ENCODE data around the gene NELL1. TPM values are rescaled to one million over a fixed set of nuclear protein-coding genes. Genes with fewer than 3 reads are reported as not detected.

NELL1 gene
- total RNA-seq, 1 experiment from 2014 or later = 0.22 TPM

GRCh38 chr11:21465920-21466319 lies 796.5 kb downstream of the NELL1 start:
- no peaks in the 10 kb centered on the region for H3K9me3 Mint-ChIP-seq
- H2AFZ ChIP-seq (ENCODE audit: low read length) = no peak overlapping the region

More at GRCh38 chr11:21465920-21466319, 796.5 kb downstream of the NELL1 start:
- Histone ChIP-seq H3K23me2 (ENCODE audit: insufficient read length, low read depth, low read length, poor library complexity, severe bottlenecking) (no peaks in the 10 kb centered on the region), H2AK5ac (ENCODE audit: insufficient read length, low read length) (no peak overlapping the region), H2BK5ac (ENCODE audit: insufficient read length, low read length) (no peak overlapping the region), H3K27me3 (ENCODE audit: insufficient read depth, low read length) (no peaks in the 10 kb centered on the region), H3K4ac (ENCODE audit: low read depth, low read length) (no peak overlapping the region), H4K20me1 (ENCODE audit: control insufficient read depth, insufficient read depth, insufficient read length) (no peaks in the 10 kb centered on the region), H3T11ph (ENCODE audit: low read length) (no peak overlapping the region), H3K18ac (ENCODE audit: insufficient read length, low read depth, low read length) (no peak overlapping the region), H2BK15ac (ENCODE audit: low read depth, low read length) (no peak overlapping the region), H3K23ac (ENCODE audit: insufficient read length, low read depth, low read length) (no peak overlapping the region), H4K5ac (ENCODE audit: insufficient read length, low read depth, low read length) (no peak overlapping the region), H3K4me1 (ENCODE audit: insufficient read depth, low read length) (0 out of 2 replicates have a peak, but pooled peaks cover 3% of the 10 kb centered on the region), H4K8ac (replicated peaks; ENCODE audit: insufficient read length, low read depth, low read length) (no peak overlapping the region), H3K56ac (ENCODE audit: insufficient read length, low read depth, low read length) (no peak overlapping the region), H3K27ac (ENCODE audit: insufficient read length, low read depth, low read length) (no peak overlapping the region), H3K9ac (ENCODE audit: extremely low read depth, insufficient read length, low read length) (no peak overlapping the region), H3K79me1 (ENCODE audit: insufficient read depth, low read depth, low read length, poor library complexity, severe bottlenecking) (no peaks in the 10 kb centered on the region), H2BK12ac (ENCODE audit: insufficient read length, low read depth, low read length) (no peak overlapping the region), H2BK120ac (ENCODE audit: low read depth, low read length, poor library complexity, severe bottlenecking) (no peak overlapping the region), H3K79me2 (ENCODE audit: insufficient read depth, low read length) (no peaks in the 10 kb centered on the region), H4K91ac (ENCODE audit: insufficient read length, low read depth, low read length) (no peak overlapping the region), H3K14ac (ENCODE audit: insufficient read depth, low read length) (no peak overlapping the region), H2BK20ac (ENCODE audit: low read depth, low read length, poor library complexity, severe bottlenecking) (no peak overlapping the region), H3K4me2 (ENCODE audit: insufficient read depth, insufficient read length, low read length) (no peak overlapping the region), H3K9me3 (ENCODE audit: control insufficient read depth, low read depth, low read length) (no peaks in the 10 kb centered on the region)
- TF ChIP-seq CTCF (conservative IDR thresholded peaks at IDR 0.05) = no peak
- H3K4me3 Mint-ChIP-seq = no peak overlapping the region
- no CpG with 5 or more reads among the region's 4 CpGs for WGBS (ENCODE audit: extremely low coverage, insufficient read length, low lambda C conversion rate)
- H3K36me3 Mint-ChIP-seq (ENCODE audit: insufficient read depth in 1 of 3, low read depth in 3 of 3) = no peaks in the 10 kb centered on the region; a peak in 1 of 7 replicates
- no peak overlapping the region for H3K27ac Mint-ChIP-seq
- H3K27me3 Mint-ChIP-seq (ENCODE audit: low read depth) = no peaks in the 10 kb centered on the region
- DNase-seq = no peak
- H3K4me1 Mint-ChIP-seq = peaks cover 10 to 12% of the 10 kb centered on the region in 2 experiments

All from H9 (cell line).